GM12878 (cell line): ENCODE measurements around the gene DNAH8. TPM values are rescaled to one million over a fixed set of nuclear protein-coding genes. Genes with fewer than 3 reads are reported as not detected.

Experiments used
- ATAC-seq: fragments of 200-7000 bp; cut with Tn5 transposase; 3 replicates; pipeline ENCODE4 v1.9.1; 2020; ENCODE audit warnings: mild to moderate bottlenecking, moderate library complexity
- BruUV-seq: library from RNA; stranded (reverse); fragments of 400-500 nt; replicated peaks from 2 replicates; lab custom pipeline; 2021; lab: Mats Ljungman, UMichigan
- CTCF ChIA-PET: fragments of 300-600 bp; sonication (Branson Sonifier 250); formaldehyde crosslinking; extraction: SDS; loops from one replicate; lab custom pipeline; 2021; ENCODE audit warnings: inconsistent platforms; lab: Yijun Ruan, JAX
- POLR2A ChIA-PET: fragments of 350-600 bp; formaldehyde crosslinking; extraction: SDS; loops from one replicate; lab custom pipeline; 2021; ENCODE audit warnings: inconsistent platforms; lab: Charles Lee
- RAD21 ChIA-PET: fragments of 300-600 bp; sonication (Branson Sonifier 250); formaldehyde crosslinking; loops from one replicate; lab custom pipeline; 2023; ENCODE audit warnings: antibody characterized with exemption; ENCODE audit not compliant: unreplicated experiment; lab: Charles Lee
- SMC1A ChIA-PET: fragments of 300-600 bp; sonication (Branson Sonifier 250); formaldehyde crosslinking; loops from one replicate; lab custom pipeline; 2023; ENCODE audit not compliant: unreplicated experiment, uncharacterized antibody; lab: Charles Lee
- DNase-seq: peaks from one replicate; pipeline ENCODE4 v3.0.0-alpha.2; 2011; ENCODE audit warnings: low read depth, low spot score
- FAIRE-seq: peaks from 3 replicates; lab custom pipeline; 2011; peaks lifted over from hg19 to GRCh38; lab: Jason Lieb, UNC
- H2AFZ ChIP-seq: 2 replicates; pipeline ENCODE4 v1.6.0; 2011; ENCODE audit warnings: low read depth, low read length, control low read depth; ENCODE audit not compliant: control insufficient read depth
- H3K27ac ChIP-seq: 2 replicates; pipeline ENCODE4 v1.5.1; 2011; ENCODE audit warnings: control low read depth; ENCODE audit not compliant: control insufficient read depth, insufficient read depth
- H3K27me3 ChIP-seq, 2 experiments: replicated peaks in 1 of 2; 2 replicates each; pipeline versions ENCODE4 v1.6.0 to v1.6.1; 2011; ENCODE audit warnings: low read length in 1 of 2; ENCODE audit not compliant: control insufficient read depth in 2 of 2, insufficient read depth in 2 of 2
- H3K36me3 ChIP-seq, 2 experiments: 2 replicates each; pipeline ENCODE4 v1.5.1; 2011; ENCODE audit warnings: low read length in 1 of 2; ENCODE audit not compliant: control insufficient read depth in 2 of 2, insufficient read depth in 2 of 2
- H3K4me1 ChIP-seq: 2 replicates; pipeline ENCODE4 v1.6.1; 2011; ENCODE audit warnings: mild to moderate bottlenecking, low read length, moderate library complexity, mixed read lengths; ENCODE audit not compliant: control insufficient read depth, insufficient read depth
- H3K4me2 ChIP-seq: 2 replicates; pipeline ENCODE4 v1.6.0; 2011; ENCODE audit warnings: control low read depth; ENCODE audit not compliant: control insufficient read depth, insufficient read depth
- H3K4me3 ChIP-seq: fragments of 200-600 bp; sonication (generic); 2 replicates; pipeline ENCODE4 v1.5.1; 2016
- H3K79me2 ChIP-seq: 2 replicates; pipeline ENCODE4 v1.6.0; 2011; ENCODE audit warnings: low read length; ENCODE audit not compliant: control insufficient read depth, insufficient read depth
- H3K9ac ChIP-seq: 2 replicates; pipeline ENCODE4 v1.8.0; 2011; ENCODE audit warnings: low read length, control low read depth, mixed read lengths; ENCODE audit not compliant: control insufficient read depth, insufficient read depth
- H3K9me3 ChIP-seq: replicated peaks from 3 replicates; pipeline ENCODE4 v1.5.1; 2011; ENCODE audit warnings: mild to moderate bottlenecking, low read length; ENCODE audit not compliant: control insufficient read depth, insufficient read depth
- H4K20me1 ChIP-seq: 2 replicates; pipeline ENCODE4 v1.6.0; 2011; ENCODE audit not compliant: control insufficient read depth, insufficient read depth
- CTCF ChIP-seq, 3 experiments: IDR thresholded peaks in 2 of 3; conservative IDR thresholded peaks in 1 of 3; 2 replicates each; pipeline ENCODE4 v1.5.1; 2011; ENCODE audit warnings: low read depth in 3 of 3, low read length in 3 of 3, mild to moderate bottlenecking in 3 of 3, control low read depth in 2 of 3, moderate library complexity in 2 of 3, inconsistent platforms in 1 of 3, mixed read lengths in 1 of 3; ENCODE audit not compliant: control insufficient read depth in 2 of 3, insufficient read depth in 1 of 3; ENCODE audit errors: extremely low read depth in 1 of 3
- RAD21 ChIP-seq: IDR thresholded peaks from 2 replicates; pipeline ENCODE4 v1.6.1; 2011; ENCODE audit warnings: mild to moderate bottlenecking, low read depth, low read length, moderate library complexity; ENCODE audit not compliant: insufficient read depth
- SMC3 ChIP-seq: IDR thresholded peaks from 2 replicates; pipeline ENCODE4 v1.6.1; 2011; ENCODE audit warnings: low read length, improper control_type of control experiment, borderline replicate concordance
- ZNF217 ChIP-seq: fragments of 450-650 bp; IDR thresholded peaks from 2 replicates; pipeline ENCODE4 v1.6.1; 2017; ENCODE audit warnings: antibody characterized with exemption, mild to moderate bottlenecking
- WGBS: methylation state at CpG from one replicate; pipeline ENCODE4 v1.1.6; 2016; ENCODE audit warnings: low lambda C conversion rate; ENCODE audit not compliant: insufficient replicate concordance, insufficient coverage; ENCODE audit errors: missing lambda C conversion rate; 5-methylcytosine and 5-hydroxymethylcytosine counted together
- in situ Hi-C: fragments of 300-500 bp; cut with MboI; formaldehyde crosslinking; loops from 9 replicates; pipeline ENCODE4 v1.14.3; 2018; ENCODE audit warnings: mixed read lengths
- intact Hi-C: fragments of 100-400 bp; cut with micrococcal nuclease; formaldehyde crosslinking; loops from one replicate; pipeline ENCODE4 v1.14.2; 2022; ENCODE audit not compliant: unreplicated experiment
- polyA plus RNA-seq, 11 experiments: library from polyadenylated mRNA; depleted of rRNA in 4 of 11; unstranded in 6 of 11; stranded (reverse) in 5 of 11; fragments of >200 nt; fragmentation: Nextera tagmentation in 4 of 11; fragmentation: Illumina TruSeq in 1 of 11; extraction: Ambion mirVana in 4 of 11; extraction: Trizol in 1 of 11; gene quantifications; 1 replicate in 1 of 11; 2 replicates in 10 of 11; pipeline versions ENCODE4 v1.2.1 to v1.2.3, GENCODE V29; 2011 to 2016; ENCODE audit warnings: inconsistent platforms in 2 of 11, missing spikeins in 2 of 11, low read depth in 1 of 11
- total RNA-seq, 4 experiments: library from RNA; depleted of rRNA in 3 of 4; stranded (reverse); fragments of >200 nt in 3 of 4; fragmentation: Illumina TruSeq in 1 of 4; extraction: Trizol in 1 of 4; gene quantifications; 2 replicates each; pipeline versions ENCODE4 v1.2.1 to v1.2.3, GENCODE V29; 2013 to 2021

DNAH8 gene
- total and polyA plus RNA-seq, 10 of the 15 experiments (the other 5 are each of a cell fraction or from before 2014, with no cell fraction given), result 0.02 to 0.34 (median 0.10) TPM; not detected in 3

GRCh38 chr6:38997128-38997761 lies 282.1 kb downstream of the DNAH8 start:
- H3K27me3 ChIP-seq, result no peaks in the 10 kb centered on the region
- no peak overlapping the region for H3K4me3 ChIP-seq
- FAIRE-seq (no peak), ATAC-seq (peak; percentile 51), DNase-seq (no peak)
- H3K4me1 ChIP-seq, result no peaks in the 10 kb centered on the region
- no peaks in the 10 kb centered on the region for H3K79me2 ChIP-seq
- no TSS peak for BruUV-seq
- intact Hi-C loops (loop anchor here (5.0 to 10.0 kb wide), 2 partner anchors 158 to 305 kb away; no protein-coding TSS in a partner anchor), in situ Hi-C loops (no loop called here)
- POLR2A ChIA-PET, result no interaction called here
- H4K20me1 ChIP-seq, result no peaks in the 10 kb centered on the region
- SMC1A ChIA-PET, result interaction anchor here (0.7 to 1.9 kb wide), 10 partner anchors 9 to 313 kb away, joined by 3 to 10 read pairs (median 4); no protein-coding TSS in a partner anchor
- WGBS, result 0% methylated on average over 2 of the region's 2 CpGs
- H3K4me2 ChIP-seq, result no peak overlapping the region
- no peaks in the 10 kb centered on the region for H3K36me3 ChIP-seq
- CTCF ChIA-PET, result interaction anchor here (0.8 to 2.3 kb wide), 18 partner anchors 9 to 314 kb away, joined by 3 to 18 read pairs (median 4); no protein-coding TSS in a partner anchor
- RAD21 ChIA-PET, result interaction anchor here (0.8 to 3.4 kb wide), 6 partner anchors 95 to 313 kb away, joined by 3 to 14 read pairs (median 6); no protein-coding TSS in a partner anchor
- no peak overlapping the region for H2AFZ ChIP-seq
- no peak overlapping the region for H3K9ac ChIP-seq
- H3K9me3 ChIP-seq, result no peaks in the 10 kb centered on the region
- TF ChIP-seq ZNF217 (no peak), RAD21 (peak; percentile 70), CTCF (IDR thresholded peaks at IDR 0.05 in 2 of 3, conservative IDR thresholded peaks at IDR 0.05 in 1 of 3; ENCODE audit: control insufficient read depth in 2 of 3, extremely low read depth in 1 of 3, insufficient read depth in 1 of 3, low read depth in 3 of 3, low read length in 3 of 3) (peak; percentile 64 to 68 (median 64)), SMC3 (peak; percentile 72)
- no peak overlapping the region for H3K27ac ChIP-seq
